Non-pigmented ciliary epithelial cell (primary cell): ENCODE measurements around the gene SEMA3B.
"Not testable (repeated sequence)": the region's sequence is repeated elsewhere in the genome, so short reads cannot be mapped to it uniquely, and the experiment has no call there.

Experiments used
- DNase-seq: peaks from one replicate; pipeline ENCODE4 v3.0.0-alpha.2; 2010; ENCODE audit warnings: low read depth

SEMA3B gene

GRCh38 chr3:50268703-50269451 is at the start of gene SEMA3B:
Gene SEMA3B, plus strand, starts transcription at chr3:50269147. Its CDS starts 94 bp downstream, at chr3:50269241.
- DNase-seq: no peak

GRCh38 chr3:50219285-50219684 is 49.7 kb upstream of the SEMA3B start:
- DNase-seq: no peak

GRCh38 chr3:50220109-50220508 is 48.8 kb upstream of the SEMA3B start:
- DNase-seq: no peak

GRCh38 chr3:50221051-50221410 is 47.9 kb upstream of the SEMA3B start:
- no peak for DNase-seq

GRCh38 chr3:50221411-50222168 is 47.4 kb upstream of the SEMA3B start:
- no peak for DNase-seq

DNA sequence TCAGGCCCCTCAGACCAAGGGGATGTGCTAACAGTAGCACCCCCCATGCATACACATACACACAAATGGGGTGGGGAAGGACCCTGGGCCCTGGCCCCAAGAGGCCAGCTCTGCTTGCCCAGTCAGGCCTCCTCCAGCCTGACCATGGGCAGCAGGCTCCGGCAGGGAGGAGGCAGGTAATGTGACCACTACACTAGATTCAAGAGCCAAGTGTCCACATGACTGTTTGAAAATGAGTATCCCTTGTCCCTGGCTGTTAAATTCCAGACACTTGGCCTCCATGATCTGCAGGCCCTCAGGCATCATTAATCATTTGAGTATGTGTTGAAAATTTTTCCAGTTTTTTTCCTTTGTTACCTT is 46.8 kb upstream of the SEMA3B start:
- DNase-seq: no peak

DNA sequence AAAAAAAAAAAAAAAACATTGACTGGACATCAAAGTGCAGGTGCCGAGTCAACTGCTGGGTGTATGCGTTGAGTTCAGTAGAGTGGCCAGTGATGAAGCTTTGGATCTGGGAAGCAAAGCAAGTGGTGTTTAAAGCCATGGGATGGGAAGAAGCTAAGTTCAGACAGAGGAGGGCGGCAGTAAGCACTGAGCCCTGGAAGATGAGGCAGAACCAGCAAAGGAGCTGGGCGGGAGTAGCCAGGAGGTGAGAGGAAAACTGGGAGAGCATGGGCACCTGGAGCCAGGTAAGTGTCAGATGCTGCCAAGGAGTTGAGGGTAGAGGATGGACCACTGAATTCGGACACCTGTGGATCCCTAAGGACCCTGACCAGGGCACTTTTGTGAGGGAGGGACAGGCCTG is 44.3 kb upstream of the SEMA3B start:
- DNase-seq: no peak

- no peak for DNase-seq
Observed at GRCh38 chr3:50226888-50227389, 42.0 kb upstream of the SEMA3B start.

DNA sequence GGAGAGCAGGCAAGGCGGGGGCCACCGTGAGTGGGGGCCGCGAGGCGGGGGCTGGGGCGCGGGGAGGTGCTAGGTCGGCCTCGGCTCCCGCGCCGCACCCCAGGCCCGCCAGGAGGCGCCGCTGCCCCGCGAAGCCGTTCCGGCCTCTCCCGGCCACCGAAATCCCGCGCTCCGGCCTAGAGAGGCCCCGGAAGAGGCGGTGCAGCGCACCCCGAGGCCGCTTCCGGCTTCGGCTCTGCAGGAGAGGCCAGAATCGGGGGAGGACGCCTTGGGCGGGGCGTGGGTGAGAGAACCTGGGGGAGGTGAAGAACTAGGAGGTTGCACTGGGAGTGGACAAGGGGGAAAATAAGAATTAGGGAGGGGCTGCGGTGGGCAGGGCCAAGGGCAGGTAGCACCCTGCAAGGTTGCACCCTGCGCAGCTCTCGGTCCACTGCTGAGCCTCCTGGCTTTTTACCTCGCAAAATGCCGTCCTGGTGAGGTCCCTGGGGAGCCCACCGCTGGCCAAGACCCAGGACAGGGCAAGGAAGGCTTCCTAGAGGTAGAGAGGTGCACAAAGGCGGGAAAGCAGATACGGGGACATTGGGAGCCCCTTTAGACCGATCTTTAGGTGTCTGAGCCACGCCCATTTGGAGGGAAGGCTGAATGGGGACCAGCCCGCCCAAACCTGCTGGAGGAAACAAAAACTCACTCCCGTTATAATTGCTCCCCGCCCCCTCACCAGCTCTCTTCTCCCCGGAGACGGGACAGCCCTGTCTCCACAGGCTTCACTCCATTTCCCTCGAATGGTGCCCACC is 41.4 kb upstream of the SEMA3B start:
- DNase-seq: no peak

DNA sequence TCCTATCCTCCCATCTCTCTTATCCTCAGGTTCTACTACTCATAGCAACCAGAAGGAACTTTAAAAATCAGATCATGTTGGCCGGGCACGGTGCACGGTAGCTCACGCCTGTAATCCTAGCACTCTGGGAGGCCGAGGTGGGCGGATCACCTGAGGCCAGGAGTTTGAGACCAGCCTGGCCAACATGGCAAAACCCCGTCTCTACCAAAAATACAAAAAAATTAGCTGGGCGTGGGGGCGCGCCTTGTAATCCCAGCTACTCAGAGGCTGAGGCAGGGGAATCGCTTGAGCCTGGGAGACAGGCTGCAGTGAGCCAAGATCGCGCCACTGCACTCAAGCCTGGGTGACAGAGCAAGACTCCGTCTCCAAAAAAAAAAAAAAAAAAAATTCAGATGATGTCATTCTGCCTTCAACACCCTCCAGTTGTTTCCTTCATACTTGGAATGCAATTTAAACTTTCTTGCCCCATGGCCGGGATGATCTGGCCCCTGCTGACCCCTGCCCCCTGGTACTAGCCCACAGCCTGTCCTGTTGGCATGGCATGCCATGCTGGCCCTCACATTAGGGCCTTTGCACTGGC is 40.7 kb upstream of the SEMA3B start:
- not testable (repeated sequence) for DNase-seq

- no peak for DNase-seq
Observed at GRCh38 chr3:50229490-50229889, 39.5 kb upstream of the SEMA3B start.

- no peak for DNase-seq
Observed at GRCh38 chr3:50230104-50230793, 38.7 kb upstream of the SEMA3B start.

- DNase-seq: no peak
Observed at GRCh38 chr3:50230794-50231125, 38.2 kb upstream of the SEMA3B start.

GRCh38 chr3:50231581-50231980 is 37.4 kb upstream of the SEMA3B start:
- no peak for DNase-seq

DNA sequence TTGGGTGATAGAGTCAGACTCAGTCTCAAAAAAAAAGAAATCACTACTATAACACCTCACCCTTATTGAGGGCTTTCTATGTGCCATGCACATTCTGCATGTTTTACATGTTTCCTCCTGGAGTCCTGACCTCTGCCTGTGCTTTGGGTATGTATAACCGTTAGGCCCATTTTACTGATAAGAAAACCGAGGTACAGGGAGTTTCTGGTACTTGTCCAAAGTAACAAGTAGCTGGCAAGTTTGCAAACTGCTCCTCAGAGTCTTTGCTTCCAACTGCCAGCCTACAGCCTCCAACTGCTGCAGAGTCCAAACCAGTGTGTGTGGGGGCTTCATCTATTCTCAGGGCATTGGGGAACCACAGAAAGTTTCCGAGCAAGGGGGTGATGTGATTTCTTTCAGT is 36.6 kb upstream of the SEMA3B start:
- no peak for DNase-seq

- DNase-seq: no peak
Observed at GRCh38 chr3:50233176-50233575, 35.8 kb upstream of the SEMA3B start.

GRCh38 chr3:50235716-50236483 is 33.0 kb upstream of the SEMA3B start, which contains the start of gene GNAI2:
Gene GNAI2, plus strand, starts transcription at chr3:50236204. Its CDS starts 132 bp downstream, at chr3:50236336.
- peak; percentile 84 for DNase-seq

DNA sequence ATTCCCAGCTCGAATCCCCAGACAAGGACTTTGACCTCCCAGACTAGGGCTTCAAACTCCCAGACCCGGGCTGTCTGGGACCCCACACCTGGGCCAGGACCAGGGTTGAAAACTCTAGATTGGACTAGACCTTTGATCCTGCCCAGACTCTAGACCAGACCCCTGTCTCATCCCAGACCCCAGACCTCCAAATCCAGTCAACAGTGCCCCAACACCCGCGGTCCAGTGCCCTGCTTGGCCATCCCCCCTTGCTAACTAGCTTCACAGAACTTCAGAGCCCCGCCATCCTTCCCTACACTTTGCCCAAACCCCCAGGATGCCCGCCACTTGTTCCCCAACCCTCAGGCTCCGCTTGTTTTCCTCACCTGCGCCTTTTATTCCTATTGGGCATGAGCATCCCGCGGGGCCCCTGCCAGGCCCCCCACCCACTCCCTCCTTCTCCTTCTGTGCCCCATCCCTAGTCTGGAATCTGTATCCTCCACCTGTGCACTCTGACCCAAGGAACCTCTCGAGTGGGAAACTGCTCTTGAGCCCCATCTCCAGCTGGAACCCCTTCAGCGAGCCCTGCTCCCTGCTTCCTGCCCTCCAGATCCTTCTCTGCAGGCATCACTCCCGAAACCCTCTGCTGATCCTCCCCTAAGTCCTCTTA is 32.3 kb upstream of the SEMA3B start:
- DNase-seq: no peak

DNA sequence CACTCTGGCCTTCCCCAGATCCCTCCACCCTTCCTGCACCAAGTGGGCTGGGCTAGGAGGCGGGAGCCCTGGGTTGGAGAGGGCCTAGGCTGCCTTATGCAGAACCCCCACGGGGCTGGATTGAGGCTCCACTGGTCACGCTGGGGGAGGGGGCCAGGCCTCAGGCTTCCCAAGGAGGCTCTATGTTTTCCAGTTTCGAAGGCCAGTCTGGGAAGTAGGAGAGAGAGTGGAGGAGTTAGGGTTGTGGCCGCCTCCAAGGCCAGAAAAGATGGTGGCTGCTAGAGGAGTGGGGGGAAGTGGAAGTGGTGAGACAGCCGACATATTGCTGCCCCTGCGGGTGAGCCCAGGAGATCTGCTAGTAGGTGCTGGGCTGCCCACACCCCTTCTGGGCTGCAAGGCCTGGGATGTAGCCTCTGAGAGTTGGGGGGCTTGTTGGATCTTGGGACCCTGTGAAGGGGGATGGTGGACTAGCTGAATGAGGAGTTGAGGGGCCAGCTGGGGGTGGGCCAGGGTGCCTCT is 31.8 kb upstream of the SEMA3B start:
- DNase-seq: no peak
